NCI-H345 treated with DMSO at 0.1 percent for 48 hours (cell line): Measurements from ENCODE around the gene RNF207.

Source experiments
- DNase-seq: peaks from one replicate; lab custom pipeline; 2025; ENCODE audit not compliant: unreplicated experiment; lab: John Stamatoyannopoulos, UW

Gene RNF207

GRCh38 chr1:6172549-6172948, 33.4 kb upstream of the RNF207 start:
- DNase-seq: no peak

- DNase-seq: no peak
Observed at GRCh38 chr1:6174621-6175410, 31.1 kb upstream of the RNF207 start.

- no peak for DNase-seq
Observed at GRCh38 chr1:6175411-6175828, 30.5 kb upstream of the RNF207 start.

DNA sequence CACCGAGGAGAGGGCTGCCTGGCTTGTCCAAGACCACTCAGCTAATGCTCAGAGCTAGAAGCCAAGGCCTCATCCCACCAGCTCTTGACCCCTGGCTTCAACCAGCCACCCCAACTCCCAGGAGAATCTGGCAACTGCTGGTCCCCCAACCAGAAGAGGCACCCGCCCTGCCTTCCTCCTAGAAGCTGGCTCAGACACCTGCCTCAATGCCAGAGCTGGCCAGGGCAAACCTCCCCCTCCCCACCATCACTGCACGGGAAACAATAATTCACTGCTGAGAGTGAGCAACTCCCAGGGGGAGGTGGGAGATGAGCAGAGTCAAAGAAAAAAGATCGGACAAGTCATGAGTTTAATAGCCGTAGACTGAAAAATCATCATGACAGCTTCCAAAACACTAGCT, 29.1 kb upstream of the RNF207 start:
- no peak for DNase-seq

DNA sequence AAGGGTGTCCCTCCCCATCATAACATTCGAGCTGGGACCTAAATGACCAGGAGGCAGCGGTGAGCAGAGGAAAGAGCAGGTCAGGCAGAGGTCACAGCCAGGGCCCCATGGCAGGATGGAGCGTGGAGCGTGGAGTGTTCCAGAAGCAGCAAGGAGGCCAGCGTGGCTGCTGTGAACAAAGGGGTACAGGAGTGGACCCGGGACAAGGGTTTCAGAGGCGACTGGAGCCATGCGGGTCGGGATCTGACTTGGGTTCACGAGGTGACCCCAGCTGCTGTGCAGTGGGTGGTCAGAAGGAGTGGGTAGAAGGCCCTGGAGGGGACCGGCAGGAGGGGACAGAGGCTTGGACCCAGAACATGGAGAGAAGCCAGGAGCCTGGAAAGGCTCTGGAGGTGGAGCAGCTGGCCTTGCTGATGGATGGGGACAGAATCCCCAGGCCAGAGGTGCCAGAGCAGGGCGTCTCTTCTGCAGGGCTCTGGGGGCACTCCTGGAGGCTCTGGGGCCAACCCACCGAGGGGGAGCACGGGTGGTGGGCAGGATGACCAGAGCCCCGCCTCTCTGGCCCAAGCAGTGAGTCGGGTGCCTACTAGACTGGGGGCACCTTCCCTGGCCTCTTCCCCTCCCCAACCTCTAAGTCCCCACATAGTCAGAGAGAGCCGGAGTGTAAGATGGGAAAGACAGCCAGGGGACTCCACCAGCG, 28.1 kb upstream of the RNF207 start:
- no peak for DNase-seq

DNA sequence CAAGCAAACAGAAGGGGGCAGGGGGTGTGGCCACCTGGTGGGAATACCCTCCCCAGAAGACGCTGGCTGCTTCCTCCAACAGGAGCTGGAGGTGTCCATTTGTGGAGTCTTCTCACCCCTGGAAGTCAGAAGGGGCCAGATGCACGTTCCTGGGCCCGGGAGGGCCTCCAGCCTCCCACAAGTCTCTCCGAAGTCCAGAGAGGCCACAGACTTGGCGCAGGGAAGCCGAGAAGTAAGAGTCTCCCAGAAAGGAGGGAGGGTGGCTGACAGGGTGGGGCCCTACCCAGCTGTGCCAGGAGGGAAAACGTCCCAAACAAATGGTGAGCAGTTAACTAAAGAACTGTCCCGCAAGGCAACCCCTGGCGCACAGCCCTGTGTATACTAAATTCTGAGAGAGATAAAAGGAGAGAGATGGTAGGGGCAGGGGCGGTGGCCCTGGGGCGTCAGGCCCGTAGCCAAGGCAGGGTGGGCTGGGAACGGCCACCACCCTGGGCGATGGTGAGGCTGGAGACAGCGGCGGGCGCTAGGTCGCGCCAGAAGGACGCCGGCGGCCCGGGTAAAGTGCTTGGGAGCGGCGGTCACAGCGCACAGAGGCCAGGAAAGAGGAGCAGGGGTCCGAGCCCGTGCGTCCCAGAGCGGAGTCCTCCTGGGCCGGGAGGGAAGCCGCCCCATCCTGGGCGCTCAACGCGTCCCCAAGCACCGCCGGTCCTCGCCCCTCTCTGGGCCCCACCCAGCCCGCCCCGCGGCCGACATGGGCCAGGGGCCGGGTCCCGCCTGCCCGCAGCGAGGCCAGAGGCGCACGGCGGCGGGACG, 27.0 kb upstream of the RNF207 start:
- DNase-seq: no peak

DNA sequence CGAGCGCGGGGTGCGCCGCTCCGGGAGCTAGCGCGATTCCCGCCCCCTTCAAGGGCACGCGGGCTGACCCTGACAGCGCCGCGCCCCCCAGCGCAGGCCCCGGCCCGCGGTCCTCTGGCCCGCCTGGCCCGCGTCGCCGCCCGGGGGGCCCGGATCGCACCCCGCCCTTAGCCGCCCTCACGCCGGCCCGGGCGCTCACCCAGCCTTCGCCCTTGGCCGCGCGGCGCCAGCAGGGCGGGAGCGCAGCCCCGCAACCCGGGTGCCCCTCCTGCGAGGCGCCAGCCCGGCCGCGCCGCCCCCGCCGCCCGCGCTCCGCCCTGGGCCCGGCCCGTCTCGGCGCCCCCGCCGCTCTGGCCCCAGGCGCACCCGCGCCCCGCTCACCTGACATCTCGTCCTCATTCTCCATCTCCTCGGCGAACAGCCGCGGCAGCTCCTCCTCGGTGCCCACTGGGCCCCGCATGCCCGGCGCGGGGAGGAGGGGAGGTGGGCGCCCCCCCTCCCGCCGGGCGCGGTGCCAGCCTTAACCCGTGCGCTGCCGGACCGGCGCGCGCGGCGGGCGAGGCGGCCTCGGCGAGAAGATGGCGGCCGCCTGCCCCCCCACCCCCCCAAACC, 26.2 kb upstream of the RNF207 start:
- no peak for DNase-seq

- DNase-seq: no peak
Observed at GRCh38 chr1:6180268-6180706, 25.6 kb upstream of the RNF207 start, which contains the start of gene CHD5. CHD5 (minus strand) TSS chr1:6180321; CDS start chr1:6180023, 298 bp downstream.

- DNase-seq: no peak
Observed at GRCh38 chr1:6180707-6181311, 25.1 kb upstream of the RNF207 start.

DNA sequence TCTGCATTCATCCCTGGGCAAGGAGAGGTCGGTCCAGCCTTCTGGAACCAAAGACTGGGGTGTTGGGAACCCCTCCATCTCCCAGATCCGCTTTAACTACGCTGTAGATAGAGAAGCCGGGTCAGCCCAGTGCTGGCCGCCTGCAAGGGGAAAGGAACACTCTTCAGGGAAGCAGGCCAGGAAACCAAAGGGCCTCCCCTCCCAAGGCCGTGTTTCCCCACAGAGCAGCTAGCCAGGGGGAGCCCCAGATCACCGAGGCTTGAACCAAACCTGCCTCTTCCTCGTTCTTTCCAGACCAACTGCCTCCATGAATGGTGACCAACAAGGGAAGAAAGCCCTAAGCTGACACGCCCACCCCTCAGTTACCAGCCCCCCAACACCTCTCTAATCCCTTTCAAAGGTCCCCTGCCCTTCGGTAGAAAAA, 24.6 kb upstream of the RNF207 start:
- no peak for DNase-seq

DNA sequence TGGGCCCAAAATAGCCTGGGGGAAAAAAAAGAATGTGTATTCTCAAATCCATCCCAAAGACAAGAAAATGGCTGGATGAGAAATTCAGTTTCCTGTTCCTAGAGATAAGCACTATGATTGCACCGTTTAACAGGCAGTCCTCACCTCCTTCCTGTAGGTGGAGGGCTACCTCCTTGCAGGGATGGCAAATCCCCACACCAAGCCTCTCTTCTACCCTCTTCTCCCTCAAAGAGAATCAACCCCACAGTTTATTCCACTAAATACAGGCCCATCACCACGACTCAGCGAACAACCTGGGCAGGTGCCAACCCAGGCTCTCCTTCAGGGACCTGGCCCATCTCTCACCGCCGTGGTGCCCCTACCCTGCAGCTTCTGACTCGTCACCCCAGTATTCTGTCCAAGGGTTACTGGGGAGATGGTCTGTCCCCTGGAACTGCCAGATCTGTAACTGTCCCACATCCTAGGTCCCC, 22.4 kb upstream of the RNF207 start:
- no peak for DNase-seq

GRCh38 chr1:6184083-6184783, 21.7 kb upstream of the RNF207 start:
- DNase-seq: no peak

- no peak for DNase-seq
Observed at GRCh38 chr1:6185151-6185550, 20.8 kb upstream of the RNF207 start.

DNA sequence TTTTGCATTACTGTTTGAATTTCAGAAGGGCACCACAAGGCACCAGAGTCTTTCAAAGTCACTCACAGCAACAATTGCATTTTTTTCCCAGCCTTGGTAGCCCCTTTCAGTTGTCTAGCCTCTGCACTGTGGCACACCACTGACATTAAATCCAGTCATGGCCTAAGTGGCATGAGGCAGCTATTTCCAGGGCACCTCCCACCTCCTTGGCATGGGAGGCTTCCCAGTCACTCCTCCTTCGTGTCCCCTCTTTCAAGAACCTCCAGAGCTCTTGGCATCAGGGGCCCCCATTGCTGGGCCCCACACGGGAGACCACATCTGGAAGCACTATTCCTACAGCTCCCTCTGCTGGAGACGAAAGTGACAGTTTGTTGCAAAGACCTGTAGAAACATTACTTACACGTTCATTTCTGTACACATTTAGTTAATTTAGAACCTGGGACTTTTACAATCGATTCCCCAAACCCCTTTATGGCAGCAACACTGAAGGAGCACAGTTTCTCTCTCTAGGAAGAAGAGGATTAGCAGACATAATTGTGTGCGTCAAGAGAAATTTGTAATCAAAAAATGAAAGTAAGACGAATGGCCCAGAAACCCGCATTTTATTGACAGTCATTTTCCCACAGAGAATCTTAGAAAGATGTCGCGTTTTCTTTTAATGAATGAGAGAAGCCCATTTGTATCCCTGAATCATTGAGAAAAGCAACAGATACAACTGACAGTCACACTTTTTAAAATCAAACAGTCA, 20.1 kb upstream of the RNF207 start:
- no peak for DNase-seq

GRCh38 chr1:6188466-6188865, 17.5 kb upstream of the RNF207 start:
- no peak for DNase-seq

DNA sequence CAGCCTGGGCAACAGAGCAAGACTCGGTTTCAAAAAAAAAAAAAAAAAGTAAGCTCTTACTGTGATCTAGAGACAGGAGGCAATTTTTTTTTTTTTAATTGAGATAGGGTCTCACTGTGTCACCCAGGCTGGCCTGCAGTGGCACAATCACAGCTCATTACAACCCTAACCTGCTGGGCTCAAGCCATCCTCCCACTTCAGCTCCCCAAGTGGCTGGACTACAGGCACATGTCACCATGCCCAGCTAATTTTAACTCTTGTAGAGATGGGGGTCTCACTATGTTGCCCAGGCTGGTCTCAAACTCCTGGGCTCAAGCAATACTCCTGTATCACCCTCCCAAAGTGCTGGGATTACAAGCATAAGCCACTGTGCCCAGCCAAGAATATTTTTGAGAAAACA, 14.0 kb upstream of the RNF207 start:
- no peak for DNase-seq

DNA sequence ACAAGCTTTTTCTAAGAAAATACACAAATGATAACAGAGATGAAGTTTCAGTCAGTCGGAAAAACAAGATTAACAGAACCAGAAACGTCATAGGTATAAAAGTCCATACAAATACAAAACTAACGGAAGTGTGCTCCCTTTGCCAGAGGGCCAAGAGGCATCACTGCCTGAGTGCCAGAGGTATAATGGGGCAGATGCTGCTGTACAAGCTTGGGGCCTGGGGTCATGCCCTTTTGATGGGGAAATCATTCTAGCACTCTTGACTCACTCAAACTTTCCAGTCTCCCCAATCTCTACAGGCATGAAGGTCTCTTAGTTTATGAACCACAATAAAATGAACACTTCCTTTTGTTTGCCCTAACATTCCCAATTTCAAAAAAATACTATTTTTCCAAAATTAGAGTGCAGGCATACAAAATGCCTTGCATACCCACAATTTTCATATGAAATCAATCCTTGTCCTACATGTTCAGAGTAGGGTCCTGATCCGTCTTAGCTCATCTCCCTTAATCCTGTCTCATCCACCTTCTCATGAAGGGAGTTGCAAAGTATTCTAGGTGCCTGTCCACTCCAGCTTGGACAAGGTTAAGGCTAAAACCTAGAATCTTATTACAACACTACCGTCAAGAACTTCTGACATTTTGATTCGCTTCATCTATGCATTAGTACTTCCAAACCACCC, 8.0 kb upstream of the RNF207 start:
- no peak for DNase-seq

DNA sequence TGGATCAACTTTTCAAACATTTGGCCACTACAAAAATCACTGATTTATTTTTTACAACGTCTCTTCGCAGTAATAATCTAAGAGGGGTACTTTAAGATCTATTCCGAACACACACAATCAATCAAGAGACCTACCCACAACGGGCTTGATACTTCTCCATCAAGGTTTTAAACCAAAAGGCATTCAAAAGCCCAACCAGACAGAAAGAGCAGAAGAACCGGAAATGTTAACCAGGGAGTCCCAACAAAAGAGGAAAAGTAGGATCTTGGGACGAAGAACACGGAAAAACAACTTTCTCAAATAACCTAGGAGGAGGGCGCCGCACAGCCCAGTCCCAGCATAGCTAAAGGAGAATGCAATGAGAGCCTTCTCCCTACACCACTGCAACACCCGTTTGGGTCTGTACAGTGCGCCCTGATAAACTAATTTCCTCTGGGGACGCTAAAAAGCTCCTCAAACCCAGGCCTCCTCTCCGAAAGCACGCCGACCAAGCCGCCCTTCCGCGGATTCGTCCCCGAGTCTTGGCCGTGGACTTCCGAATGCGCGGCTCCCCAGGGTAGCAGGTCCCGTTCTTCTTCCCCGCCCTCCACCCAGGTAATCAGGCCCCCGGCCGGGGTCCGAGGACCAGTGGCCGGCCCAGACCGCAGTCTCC, 7.1 kb upstream of the RNF207 start:
- DNase-seq: no peak
